ENCODE data around the gene TMEM175. TPM values are rescaled to one million over a fixed set of nuclear protein-coding genes. Genes with fewer than 3 reads are reported as not detected.

The TMEM175 gene
- total and polyA plus RNA-seq, 2 of the 8 experiments (the other 6 are each of a cell fraction or from before 2014, with no cell fraction given) = 4.9 to 20.7 TPM

DNA sequence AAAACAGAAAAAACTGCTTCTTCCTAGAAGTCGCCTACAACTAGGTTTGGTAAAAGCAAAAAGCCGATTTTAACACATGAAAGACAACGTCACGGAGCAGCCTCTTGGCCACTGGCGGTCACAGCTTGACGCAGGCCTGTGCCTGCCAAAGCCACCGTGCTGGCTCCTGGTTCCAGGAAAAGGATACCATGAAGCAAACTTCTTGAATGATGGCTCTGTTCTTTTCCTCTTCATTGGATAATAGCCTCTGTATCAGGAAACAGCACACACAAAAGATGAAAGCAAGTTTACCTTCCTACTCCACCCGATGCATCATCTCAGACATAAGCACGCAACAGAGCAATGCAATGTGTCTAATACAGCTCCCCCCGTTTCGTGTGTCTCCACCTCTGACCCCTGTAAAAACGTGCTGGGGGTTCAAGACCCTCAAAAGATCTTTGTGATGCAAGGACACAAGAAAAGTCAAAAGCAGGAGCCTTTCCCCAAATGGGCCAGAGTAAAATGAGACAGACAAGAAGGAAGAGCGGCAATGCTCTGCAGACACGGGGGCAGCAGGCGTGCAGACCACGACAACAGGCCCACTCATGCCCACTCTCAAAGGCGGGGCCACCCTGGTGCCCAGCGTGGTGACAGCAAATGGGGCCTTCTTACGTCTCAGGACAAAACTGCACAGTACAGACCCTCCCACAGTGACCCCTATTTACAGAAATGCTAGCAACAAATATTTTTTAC, 19.5 kb upstream of the TMEM175 start:
- no peak overlapping the region for H3K23ac ChIP-seq (ENCODE audit: insufficient read length)
- no peak overlapping the region for H4K8ac ChIP-seq (ENCODE audit: extremely low read depth, insufficient read depth, low read length)
- no peak overlapping the region for H2BK20ac ChIP-seq (ENCODE audit: low read length)
- H2AFZ ChIP-seq (ENCODE audit: low read length) = no peak overlapping the region
- H3K18ac ChIP-seq (ENCODE audit: extremely low read depth, low read length) = no peak overlapping the region
- H3K9me3 ChIP-seq (ENCODE audit: insufficient read depth in 2 of 2, low read depth in 1 of 2, low read length in 1 of 2) = no peaks in the 10 kb centered on the region
- peaks cover 0 to 8% (median 3%) of the 10 kb centered on the region in 4 experiments; a peak in 3 of 8 replicates for H3K36me3 ChIP-seq (ENCODE audit: control insufficient read depth in 2 of 4, insufficient read depth in 4 of 4, low read length in 3 of 4)
- no peak overlapping the region for H3K4ac ChIP-seq (replicated peaks; ENCODE audit: insufficient read length, low read depth, low read length)
- no peak overlapping the region for H3K4me3 ChIP-seq (ENCODE audit: extremely low read depth in 1 of 4, insufficient read depth in 2 of 4, low read depth in 3 of 4, low read length in 4 of 4)
- no peak for FAIRE-seq
- peaks cover 8% of the 10 kb centered on the region for H3K79me1 ChIP-seq (ENCODE audit: low read depth, low read length)
- DNase-seq (ENCODE audit: low read depth in 1 of 2, low spot score in 2 of 2) = no peak
- CTCF ChIA-PET (ENCODE audit: partially characterized antibody) = interaction anchor here (1.0 to 1.6 kb wide), 5 partner anchors 14 to 32 kb away, joined by 3 to 6 read pairs (median 3); no protein-coding TSS in a partner anchor
- no peaks in the 10 kb centered on the region for H3K27me3 ChIP-seq (replicated peaks in 1 of 4; ENCODE audit: control insufficient read depth in 3 of 4, extremely low read depth in 1 of 4, insufficient read depth in 3 of 4, low read length in 3 of 4)
- H3K27ac ChIP-seq (ENCODE audit: low read depth, low read length) = no peak overlapping the region
- H3K79me2 ChIP-seq (ENCODE audit: control insufficient read depth in 1 of 2, insufficient read depth in 2 of 2, low read length in 2 of 2) = peaks cover 8 to 31% of the 10 kb centered on the region in 2 experiments
- H4K91ac ChIP-seq (replicated peaks; ENCODE audit: insufficient read length, low read length) = no peak overlapping the region
- WGBS, 2 experiments (ENCODE audit: extremely low coverage in 1 of 2, insufficient coverage in 1 of 2, insufficient read length in 1 of 2, insufficient replicate concordance in 2 of 2, low coverage in 1 of 2, low lambda C conversion rate in 2 of 2, missing lambda C conversion rate in 1 of 2) = 76% methylated on average over 19 of the region's 19 CpGs; no CpG with 5 or more reads in 1 of the 2 experiments
- H4K20me1 ChIP-seq (replicated peaks in 1 of 2; ENCODE audit: control insufficient read depth in 1 of 2, insufficient read depth in 2 of 2, low read length in 2 of 2) = peaks cover 6 to 9% of the 10 kb centered on the region in 2 experiments
- no peak overlapping the region for H2BK15ac ChIP-seq (ENCODE audit: low read length)
- no peak overlapping the region for H2AK5ac ChIP-seq (ENCODE audit: low read depth, low read length)
- H3K23me2 ChIP-seq (ENCODE audit: low read depth, low read length) = no peaks in the 10 kb centered on the region
- H3K4me2 ChIP-seq (ENCODE audit: insufficient read depth in 1 of 2, low read depth in 2 of 2, low read length in 2 of 2) = no peak overlapping the region
- H2BK120ac ChIP-seq (replicated peaks; ENCODE audit: low read depth, low read length) = no peak overlapping the region
- H3K9ac ChIP-seq (replicated peaks in 1 of 4; ENCODE audit: extremely low read depth in 1 of 4, low read depth in 3 of 4, low read length in 3 of 4) = no peak overlapping the region
- POLR2A ChIA-PET (ENCODE audit: partially characterized antibody) = no interaction called here
- no peak overlapping the region for H4K5ac ChIP-seq (ENCODE audit: insufficient read length, low read depth, low read length)
- H3K56ac ChIP-seq (replicated peaks; ENCODE audit: insufficient read length, low read depth, low read length) = no peak overlapping the region
- H3K14ac ChIP-seq (ENCODE audit: insufficient read length) = no peak overlapping the region
- H3K4me1 ChIP-seq (replicated peaks in 1 of 4; ENCODE audit: control insufficient read depth in 3 of 4, insufficient read depth in 4 of 4, low read length in 3 of 4) = no peaks in the 10 kb centered on the region
- no peak overlapping the region for H2BK5ac ChIP-seq (ENCODE audit: low read depth, low read length)
- H2BK12ac ChIP-seq (ENCODE audit: low read depth, low read length) = no peak overlapping the region
- no peak for TF ChIP-seq BRCA1 (IDR thresholded peaks at IDR 0.05; ENCODE audit: low read depth, low read length)
- no peak for TF ChIP-seq JUN (IDR thresholded peaks at IDR 0.05; ENCODE audit: low read depth, low read length)
- no peak for TF ChIP-seq YY1 (IDR thresholded peaks at IDR 0.05; ENCODE audit: low read depth, low read length)
- no peak for TF ChIP-seq MAX (IDR thresholded peaks at IDR 0.05)
- TF ChIP-seq SP1 (IDR thresholded peaks at IDR 0.05; ENCODE audit: low read depth, low read length) = no peak
- TF ChIP-seq BCL11A (IDR thresholded peaks at IDR 0.05; ENCODE audit: low read depth in 2 of 2, low read length in 2 of 2) = no peak
- TF ChIP-seq RXRA (IDR thresholded peaks at IDR 0.05; ENCODE audit: insufficient read depth, low read depth, low read length) = no peak
- no peak for TF ChIP-seq CREB1 (IDR thresholded peaks at IDR 0.05)
- TF ChIP-seq SP2 (IDR thresholded peaks at IDR 0.05; ENCODE audit: low read length) = no peak
- TF ChIP-seq GTF2F1 (IDR thresholded peaks at IDR 0.05; ENCODE audit: borderline replicate concordance, low read depth, low read length) = no peak
- no peak for TF ChIP-seq KDM5A (IDR thresholded peaks at IDR 0.05; ENCODE audit: low read length)
- no peak for TF ChIP-seq EGR1 (IDR thresholded peaks at IDR 0.05; ENCODE audit: borderline replicate concordance, low read depth, low read length)
